Measurements from ENCODE around the gene SCGB1C2.
A peak's percentile ranks its signal among the peaks of the same experiment; 100 is the strongest.
"Not testable (repeated sequence)": the region's sequence is repeated elsewhere in the genome, so short reads cannot be mapped to it uniquely, and the experiment has no call there.

The SCGB1C2 gene

GRCh38 chr17:137166-137807, at the start of gene SCGB1C2:
Gene SCGB1C2 (plus strand): TSS chr17:137569. CDS start chr17:137591, 22 bp downstream.
- DNase-seq, result not testable (repeated sequence)

GRCh38 chr17:113111-113510, 24.3 kb upstream of the SCGB1C2 start:
- not testable (repeated sequence) for DNase-seq

GRCh38 chr17:118339-118917, 18.9 kb upstream of the SCGB1C2 start:
- DNase-seq, result not testable (repeated sequence)

GRCh38 chr17:133932-134331, 3.4 kb upstream of the SCGB1C2 start:
- not testable (repeated sequence) for DNase-seq

- DNase-seq, result not testable (repeated sequence)
These were observed 3.0 kb upstream of the SCGB1C2 start for GRCh38 chr17:134332-134785.

GRCh38 chr17:135022-135421, 2.3 kb upstream of the SCGB1C2 start:
- DNase-seq, result not testable (repeated sequence)

- DNase-seq, result not testable (repeated sequence)
These were observed 1.5 kb upstream of the SCGB1C2 start for GRCh38 chr17:135895-136294.

- DNase-seq, result not testable (repeated sequence)
These were observed 838 bp upstream of the SCGB1C2 start for GRCh38 chr17:136531-136930.

- not testable (repeated sequence) for DNase-seq
These were observed 2.2 kb downstream of the SCGB1C2 start for GRCh38 chr17:139401-140205.

- no peak for DNase-seq
These were observed 4.8 kb downstream of the SCGB1C2 start for GRCh38 chr17:142102-142661.

GRCh38 chr17:142876-143784, 5.8 kb downstream of the SCGB1C2 start:
- no peak for DNase-seq

GRCh38 chr17:143785-144281, 6.5 kb downstream of the SCGB1C2 start:
- DNase-seq, result peak; percentile 19

GRCh38 chr17:144936-145670, 7.7 kb downstream of the SCGB1C2 start:
- DNase-seq, result no peak

- DNase-seq, result no peak
These were observed 8.5 kb downstream of the SCGB1C2 start for GRCh38 chr17:145671-146541.

- no peak for DNase-seq
These were observed 9.2 kb downstream of the SCGB1C2 start for GRCh38 chr17:146546-146945.

GRCh38 chr17:146983-147761, 9.8 kb downstream of the SCGB1C2 start:
- no peak for DNase-seq

- DNase-seq, result no peak
These were observed 10.7 kb downstream of the SCGB1C2 start for GRCh38 chr17:147796-148740.

GRCh38 chr17:148757-149156, 11.4 kb downstream of the SCGB1C2 start:
- no peak for DNase-seq

Data from NCI-H1092 treated with DMSO at 0.1 percent for 48 hours (cell line).